ENCODE measurements around the gene DRC1.

Gene DRC1

GRCh38 chr2:26421961-26422360, 20.2 kb downstream of the DRC1 start:
- H3K27ac ChIP-seq, result no peak overlapping the region
- no peak for TF ChIP-seq CTCF (conservative IDR thresholded peaks at IDR 0.05)

GRCh38 chr2:26422947-26423629, 21.4 kb downstream of the DRC1 start:
- TF ChIP-seq CTCF (conservative IDR thresholded peaks at IDR 0.05), result no peak
- H3K27ac ChIP-seq, result no peak overlapping the region

GRCh38 chr2:26423750-26424149, 22.0 kb downstream of the DRC1 start:
- TF ChIP-seq CTCF (conservative IDR thresholded peaks at IDR 0.05), result no peak
- no peak overlapping the region for H3K27ac ChIP-seq

GRCh38 chr2:26424221-26424620, 22.5 kb downstream of the DRC1 start:
- TF ChIP-seq CTCF (conservative IDR thresholded peaks at IDR 0.05), result no peak
- no peak overlapping the region for H3K27ac ChIP-seq

- H3K27ac ChIP-seq, result no peak overlapping the region
- TF ChIP-seq CTCF (conservative IDR thresholded peaks at IDR 0.05), result no peak
Observed at GRCh38 chr2:26428846-26429245, 27.1 kb downstream of the DRC1 start.

- TF ChIP-seq CTCF (conservative IDR thresholded peaks at IDR 0.05), result no peak
- no peak overlapping the region for H3K27ac ChIP-seq
Observed at GRCh38 chr2:26429779-26430578, 28.3 kb downstream of the DRC1 start.

GRCh38 chr2:26430826-26431225, 29.1 kb downstream of the DRC1 start:
- no peak overlapping the region for H3K27ac ChIP-seq
- no peak for TF ChIP-seq CTCF (conservative IDR thresholded peaks at IDR 0.05)

Measured in VCaP (cell line).